Measurements from ENCODE around the gene DNAJC5G.
"Not testable (repeated sequence)": the region's sequence is repeated elsewhere in the genome, so short reads cannot be mapped to it uniquely, and the experiment has no call there.

The DNAJC5G gene

DNA sequence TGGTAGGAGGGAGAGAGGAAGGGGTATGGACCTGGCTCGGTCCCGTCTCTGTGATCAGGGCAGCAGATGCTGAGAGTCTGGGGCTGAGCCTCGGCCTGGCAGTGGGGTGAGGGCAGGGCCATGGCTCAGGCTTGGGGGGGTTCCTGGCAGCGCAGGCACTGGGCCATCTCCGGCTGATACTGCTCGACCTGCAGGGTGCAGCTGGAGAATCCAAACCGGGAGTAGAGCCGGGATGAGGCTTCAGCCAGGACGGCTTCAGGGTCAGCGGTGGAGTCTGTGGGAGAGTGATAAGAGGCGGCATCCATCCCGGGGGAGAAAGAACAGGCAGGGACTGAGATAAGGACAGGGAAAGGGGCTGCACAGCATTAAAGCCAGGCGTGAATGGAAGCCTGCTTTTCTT, 20.0 kb upstream of the DNAJC5G start:
- no peak for DNase-seq (ENCODE audit: low spot score)

DNA sequence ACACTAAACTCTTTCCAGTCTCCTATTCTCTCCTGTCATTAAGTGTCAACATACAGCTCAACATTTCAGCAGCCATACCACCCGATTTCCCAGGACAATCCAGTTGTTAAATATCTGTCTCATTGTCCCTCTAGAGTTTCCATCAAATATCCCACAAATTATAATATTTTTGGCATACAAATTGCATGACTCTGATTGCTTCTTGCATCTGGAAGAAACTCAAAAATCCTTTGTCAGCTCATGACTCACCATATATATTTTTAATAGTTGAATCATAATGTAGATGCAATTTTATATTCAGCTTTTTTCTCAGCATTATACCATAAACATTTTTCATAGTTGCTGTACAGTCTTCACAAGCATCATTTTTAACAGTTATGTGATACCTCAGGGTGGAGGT, 19.6 kb upstream of the DNAJC5G start:
- DNase-seq (ENCODE audit: low spot score), result no peak

- no peak for DNase-seq (ENCODE audit: low spot score)
These were observed 18.3 kb upstream of the DNAJC5G start for GRCh38 chr2:27256855-27257454.

- no peak for DNase-seq (ENCODE audit: low spot score)
These were observed 17.2 kb upstream of the DNAJC5G start for GRCh38 chr2:27258051-27258450.

DNA sequence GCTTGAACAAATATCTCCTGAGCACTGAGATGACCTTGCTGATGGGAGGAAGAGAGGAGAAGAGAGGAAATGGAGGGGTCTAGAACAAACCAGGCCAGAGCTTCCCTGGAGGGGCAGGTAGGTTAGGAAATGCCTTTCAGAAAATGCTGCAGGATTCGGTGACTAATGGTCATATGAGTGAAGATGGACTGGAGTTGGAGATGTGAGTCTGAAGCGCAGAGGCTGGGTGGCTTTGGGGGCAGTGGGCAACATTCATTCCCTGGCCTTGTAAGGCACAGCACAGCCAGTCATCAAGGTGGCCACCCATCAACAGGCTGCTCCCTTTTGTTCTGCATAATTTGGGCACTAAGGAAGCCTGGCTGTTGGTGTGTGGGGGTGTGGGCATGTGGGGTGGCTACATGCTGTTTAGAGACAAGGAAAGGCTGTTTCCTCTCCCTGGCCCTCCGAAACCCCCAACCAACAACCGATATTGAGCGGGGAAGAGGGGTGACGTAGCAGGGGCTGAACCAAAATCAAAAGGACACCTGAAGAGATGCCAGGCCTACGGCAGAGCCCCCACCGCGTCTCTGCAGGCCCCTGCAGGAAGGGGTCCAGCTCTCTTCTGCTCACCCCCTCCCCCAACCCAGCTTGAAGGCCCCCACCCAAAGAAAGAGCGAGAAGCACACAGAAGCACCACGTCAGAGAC, 13.8 kb upstream of the DNAJC5G start:
- DNase-seq (ENCODE audit: low spot score), result no peak

GRCh38 chr2:27261926-27262298, 13.3 kb upstream of the DNAJC5G start:
- DNase-seq (ENCODE audit: low spot score), result no peak

DNA sequence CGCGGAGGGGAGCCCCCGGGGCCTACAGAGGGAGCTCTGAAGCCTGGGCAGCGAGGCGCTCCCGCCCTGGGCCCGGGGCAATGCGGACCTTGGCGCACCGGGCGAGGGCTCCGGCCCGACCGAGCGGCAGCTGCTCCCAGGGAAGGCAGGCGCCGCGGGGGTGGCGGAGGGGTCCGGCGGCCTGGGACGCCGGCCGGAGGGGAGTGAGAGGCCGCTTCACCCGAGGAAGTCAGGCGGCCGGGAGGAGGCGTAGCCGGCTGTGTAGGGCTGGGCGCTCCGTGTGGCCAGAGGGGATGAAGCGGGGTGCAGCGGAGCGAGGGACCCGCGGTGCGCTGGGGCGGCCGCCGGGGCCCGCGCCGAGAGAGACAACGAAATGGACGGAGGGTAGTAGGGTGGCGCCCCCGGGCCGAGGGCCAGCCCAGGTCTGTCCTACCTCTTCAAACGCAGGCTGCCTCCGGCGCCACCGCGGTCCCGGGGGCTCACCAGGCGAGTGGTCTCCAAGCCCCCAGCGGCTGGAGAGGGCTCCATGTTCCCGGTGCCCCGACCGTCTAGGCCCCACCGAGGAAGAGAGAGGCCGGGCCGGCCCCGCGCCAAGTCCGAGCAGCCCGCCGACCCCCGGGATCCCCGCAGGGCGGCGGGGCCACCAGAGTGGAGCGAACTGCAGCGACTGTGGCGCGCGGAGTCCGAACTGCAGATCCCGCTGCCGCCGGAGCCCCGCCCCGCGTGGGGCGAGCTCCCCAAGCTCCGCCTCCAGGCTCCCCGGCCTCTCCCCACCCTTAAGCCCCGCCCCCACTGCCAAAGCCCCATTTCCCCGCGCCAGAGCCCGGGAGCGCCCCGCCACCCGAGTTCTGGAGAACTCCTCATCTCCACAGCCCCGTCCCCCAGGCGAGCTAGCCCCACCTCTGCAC, 12.6 kb upstream of the DNAJC5G start, which contains the start of gene SLC30A3:
Gene SLC30A3 (minus strand): TSS at position 669 of the 908 bp plus-strand sequence. CDS start 141 bp downstream, at position 528.
- peak; percentile 26 for DNase-seq (ENCODE audit: low spot score)

GRCh38 chr2:27263287-27264252, 11.7 kb upstream of the DNAJC5G start:
- no peak for DNase-seq (ENCODE audit: low spot score)

GRCh38 chr2:27264253-27264752, 10.9 kb upstream of the DNAJC5G start:
- DNase-seq (ENCODE audit: low spot score), result no peak

GRCh38 chr2:27264753-27265535, 10.3 kb upstream of the DNAJC5G start:
- peak; percentile 14 for DNase-seq (ENCODE audit: low spot score)

GRCh38 chr2:27265536-27265870, 9.7 kb upstream of the DNAJC5G start:
- no peak for DNase-seq (ENCODE audit: low spot score)

- DNase-seq (ENCODE audit: low spot score), result not testable (repeated sequence)
These were observed 6.9 kb upstream of the DNAJC5G start for GRCh38 chr2:27268296-27268695.

GRCh38 chr2:27270131-27270530, 5.1 kb upstream of the DNAJC5G start:
- no peak for DNase-seq (ENCODE audit: low spot score)

DNA sequence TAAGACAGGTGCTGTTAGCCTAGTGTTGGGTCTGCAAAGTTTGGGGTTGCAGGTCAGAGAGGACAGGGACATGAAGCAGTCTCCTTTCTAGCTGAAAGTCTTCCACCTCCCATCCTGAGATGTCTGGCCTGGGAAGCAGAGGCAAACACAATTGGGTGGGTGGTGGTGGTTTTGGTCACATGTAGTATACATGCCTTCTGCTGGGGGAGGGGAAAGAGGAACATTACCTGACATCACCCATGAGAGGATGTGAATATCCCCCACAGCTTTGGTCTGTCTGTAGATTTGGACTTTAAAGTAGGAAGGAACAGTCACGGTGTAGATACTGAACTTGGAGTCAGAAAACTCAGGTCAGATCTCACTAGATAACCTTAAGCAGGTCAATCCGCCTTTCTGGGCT, 4.6 kb upstream of the DNAJC5G start:
- DNase-seq (ENCODE audit: low spot score), result no peak

DNA sequence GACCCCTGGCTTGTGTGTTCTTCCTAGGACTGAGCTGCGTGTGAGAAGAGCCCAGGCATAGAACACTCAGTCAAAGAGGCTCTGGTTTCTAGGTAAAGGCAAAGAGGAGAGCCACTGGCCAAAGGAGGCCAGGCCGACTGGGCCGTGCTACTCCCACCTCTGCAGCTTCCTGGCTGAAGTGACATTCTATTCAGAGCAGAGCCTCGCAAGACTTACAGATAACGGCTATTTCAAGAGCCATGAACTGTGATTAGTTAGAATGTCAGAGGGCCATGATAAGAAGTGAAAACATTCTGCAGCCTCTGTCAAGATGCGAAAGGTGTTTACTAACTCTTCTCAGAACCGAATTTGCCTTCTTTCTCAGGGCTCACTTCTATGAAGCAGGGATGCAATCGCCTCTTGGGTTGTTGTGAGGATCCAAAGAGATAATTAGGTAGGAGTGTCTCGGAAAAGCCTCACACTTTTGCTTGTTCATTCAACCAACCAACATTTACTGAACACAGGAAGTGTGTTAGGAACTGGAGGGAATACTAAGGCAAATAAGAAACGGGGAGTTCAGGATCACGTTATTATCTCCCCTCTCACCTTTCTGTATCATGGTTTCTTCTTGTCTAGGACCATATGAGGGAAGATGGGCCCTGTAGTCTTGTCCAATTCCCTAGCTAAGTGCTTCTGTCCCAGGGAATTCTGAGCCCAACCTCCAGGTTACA, 3.4 kb upstream of the DNAJC5G start:
- DNase-seq (ENCODE audit: low spot score), result no peak

- not testable (repeated sequence) for DNase-seq (ENCODE audit: low spot score)
These were observed 2.4 kb upstream of the DNAJC5G start for GRCh38 chr2:27272537-27273522.

- no peak for DNase-seq (ENCODE audit: low spot score)
These were observed 2.8 kb downstream of the DNAJC5G start for GRCh38 chr2:27278010-27278409.

- DNase-seq (ENCODE audit: low spot score), result no peak
These were observed 5.6 kb downstream of the DNAJC5G start for GRCh38 chr2:27280826-27281225.

GRCh38 chr2:27281442-27281841, 6.2 kb downstream of the DNAJC5G start:
- no peak for DNase-seq (ENCODE audit: low spot score)
